Activated naive CD4-positive, alpha-beta T cell treated with anti-CD3 and anti-CD28 coated beads for 36 hours (primary cell): ENCODE results near the gene IGFN1. TPM values are rescaled to one million over a fixed set of nuclear protein-coding genes. Genes with fewer than 3 reads are reported as not detected.

Experiments used
- CTCF ChIA-PET: fragments of 350-600 bp; sonication (Branson Sonifier 250); formaldehyde crosslinking; loops from one replicate; lab custom pipeline; 2021; ENCODE audit warnings: antibody characterized with exemption; lab: Charles Lee
- DNase-seq: peaks from one replicate; pipeline ENCODE4 v3.0.0-alpha.2; 2020
- H3K27ac Mint-ChIP-seq: one replicate; pipeline ENCODE4 v1.8.0; 2021; ENCODE audit warnings: mild to moderate bottlenecking, mixed read lengths
- H3K27me3 Mint-ChIP-seq: one replicate; pipeline ENCODE4 v1.8.0; 2021; ENCODE audit warnings: low read depth, mixed read lengths
- H3K36me3 Mint-ChIP-seq: one replicate; pipeline ENCODE4 v1.8.0; 2021; ENCODE audit warnings: low read depth, mixed read lengths
- H3K4me1 Mint-ChIP-seq: one replicate; pipeline ENCODE4 v1.8.0; 2021; ENCODE audit warnings: low read depth, mixed read lengths
- H3K4me3 Mint-ChIP-seq: one replicate; pipeline ENCODE4 v1.8.0; 2021; ENCODE audit warnings: mild to moderate bottlenecking, moderate library complexity, mixed read lengths
- H3K9me3 Mint-ChIP-seq: one replicate; pipeline ENCODE4 v1.8.0; 2021; ENCODE audit warnings: mixed read lengths
- intact Hi-C: fragments of 100-400 bp; cut with micrococcal nuclease; formaldehyde crosslinking; loops from one replicate; pipeline ENCODE4 v1.15.1; 2023
- total RNA-seq, 2 experiments: library from RNA; stranded (reverse); gene quantifications; one replicate each; pipeline ENCODE4 v1.2.3, GENCODE V29; 2021

IGFN1 gene
- not detected for total RNA-seq

GRCh38 chr1:201190624-201191051, at the start of gene IGFN1:
TSS of gene IGFN1 (plus strand) at chr1:201190824. CDS start at chr1:201193294, 2,470 bp downstream.
- CTCF ChIA-PET: no interaction called here
- no peaks in the 10 kb centered on the region for H3K4me1 Mint-ChIP-seq
- H3K4me3 Mint-ChIP-seq: no peak within 1 kb of the TSS
- H3K36me3 Mint-ChIP-seq: no peaks in the 10 kb centered on the region
- DNase-seq: no peak
- intact Hi-C loops: loop anchor here (1.0 kb wide), 1 partner anchor 19 kb away; no protein-coding TSS in a partner anchor
- no peaks in the 10 kb centered on the region for H3K9me3 Mint-ChIP-seq
- H3K27ac Mint-ChIP-seq: no peak within 1 kb of the TSS
- peaks cover 4% of the 10 kb centered on the region for H3K27me3 Mint-ChIP-seq

GRCh38 chr1:201140941-201141260, 49.7 kb upstream of the IGFN1 start:
- Mint-ChIP-seq H3K27ac (no peak overlapping the region), H3K4me3 (no peak overlapping the region), H3K9me3 (no peaks in the 10 kb centered on the region), H3K27me3 (no peaks in the 10 kb centered on the region), H3K4me1 (no peaks in the 10 kb centered on the region), H3K36me3 (peaks cover 10% of the 10 kb centered on the region)
- DNase-seq: no peak
- CTCF ChIA-PET: interaction anchor here (0.6 to 1.8 kb wide), 4 partner anchors 8 to 205 kb away, joined by 3 to 5 read pairs (median 3); no protein-coding TSS in a partner anchor
- intact Hi-C loops: no loop called here

GRCh38 chr1:201141418-201141817, 49.2 kb upstream of the IGFN1 start:
- Mint-ChIP-seq H3K27me3 (no peaks in the 10 kb centered on the region), H3K4me1 (no peaks in the 10 kb centered on the region), H3K36me3 (peaks cover 10% of the 10 kb centered on the region), H3K9me3 (no peaks in the 10 kb centered on the region), H3K27ac (no peak overlapping the region), H3K4me3 (no peak overlapping the region)
- no peak for DNase-seq
- intact Hi-C loops: no loop called here
- CTCF ChIA-PET: interaction anchor here (0.9 to 1.8 kb wide), 2 partner anchors 7 to 204 kb away, joined by 3 to 5 read pairs; no protein-coding TSS in a partner anchor

- H3K27ac Mint-ChIP-seq: no peak overlapping the region
- peaks cover 7% of the 10 kb centered on the region for H3K36me3 Mint-ChIP-seq
- H3K4me3 Mint-ChIP-seq: no peak overlapping the region
- no peaks in the 10 kb centered on the region for H3K9me3 Mint-ChIP-seq
- CTCF ChIA-PET: interaction anchor here (0.7 to 1.1 kb wide), 3 partner anchors 9 to 203 kb away, joined by 3 read pairs; no protein-coding TSS in a partner anchor
- H3K27me3 Mint-ChIP-seq: no peaks in the 10 kb centered on the region
- H3K4me1 Mint-ChIP-seq: no peaks in the 10 kb centered on the region
- DNase-seq: no peak
- intact Hi-C loops: no loop called here
Measured at GRCh38 chr1:201142011-201142848, 48.4 kb upstream of the IGFN1 start.

- DNase-seq: no peak
- H3K4me1 Mint-ChIP-seq: no peaks in the 10 kb centered on the region
- CTCF ChIA-PET: interaction anchor here (0.7 to 1.1 kb wide), 2 partner anchors 8 to 38 kb away, joined by 3 read pairs; no protein-coding TSS in a partner anchor
- H3K36me3 Mint-ChIP-seq: peaks cover 7% of the 10 kb centered on the region
- H3K27ac Mint-ChIP-seq: no peak overlapping the region
- intact Hi-C loops: no loop called here
- no peaks in the 10 kb centered on the region for H3K9me3 Mint-ChIP-seq
- no peak overlapping the region for H3K4me3 Mint-ChIP-seq
- H3K27me3 Mint-ChIP-seq: no peaks in the 10 kb centered on the region
Measured at GRCh38 chr1:201142849-201143725, 47.5 kb upstream of the IGFN1 start.

- CTCF ChIA-PET: interaction anchor here (0.6 kb wide), 1 partner anchor 245 kb away, joined by 3 read pairs; no protein-coding TSS in a partner anchor
- Mint-ChIP-seq H3K27ac (no peak overlapping the region), H3K9me3 (no peaks in the 10 kb centered on the region), H3K4me1 (no peaks in the 10 kb centered on the region), H3K4me3 (no peak overlapping the region), H3K36me3 (peaks cover 9% of the 10 kb centered on the region), H3K27me3 (no peaks in the 10 kb centered on the region)
- intact Hi-C loops: no loop called here
- DNase-seq: no peak
Measured at GRCh38 chr1:201143726-201144635, 46.6 kb upstream of the IGFN1 start.

GRCh38 chr1:201144701-201145100, 45.9 kb upstream of the IGFN1 start:
- Mint-ChIP-seq H3K27me3 (no peaks in the 10 kb centered on the region), H3K27ac (no peak overlapping the region), H3K36me3 (peaks cover 11% of the 10 kb centered on the region), H3K9me3 (no peaks in the 10 kb centered on the region), H3K4me1 (no peaks in the 10 kb centered on the region), H3K4me3 (no peak overlapping the region)
- CTCF ChIA-PET: interaction anchor here (0.6 to 5.1 kb wide), 2 partner anchors 78 to 244 kb away, joined by 3 to 23 read pairs; no protein-coding TSS in a partner anchor
- no peak for DNase-seq
- intact Hi-C loops: no loop called here

GRCh38 chr1:201145132-201145531, 45.5 kb upstream of the IGFN1 start:
- no peak overlapping the region for H3K4me3 Mint-ChIP-seq
- H3K9me3 Mint-ChIP-seq: no peaks in the 10 kb centered on the region
- intact Hi-C loops: no loop called here
- no peak overlapping the region for H3K27ac Mint-ChIP-seq
- H3K36me3 Mint-ChIP-seq: peaks cover 10% of the 10 kb centered on the region
- no peak for DNase-seq
- CTCF ChIA-PET: interaction anchor here (0.6 to 5.1 kb wide), 2 partner anchors 77 to 1260 kb away, joined by 4 to 23 read pairs; no protein-coding TSS in a partner anchor
- H3K27me3 Mint-ChIP-seq: no peaks in the 10 kb centered on the region
- H3K4me1 Mint-ChIP-seq: no peaks in the 10 kb centered on the region

- Mint-ChIP-seq H3K9me3 (no peaks in the 10 kb centered on the region), H3K27me3 (no peaks in the 10 kb centered on the region), H3K4me3 (no peak overlapping the region), H3K27ac (no peak overlapping the region), H3K36me3 (peaks cover 10% of the 10 kb centered on the region), H3K4me1 (no peaks in the 10 kb centered on the region)
- DNase-seq: no peak
- intact Hi-C loops: no loop called here
- CTCF ChIA-PET: interaction anchor here (0.6 to 5.1 kb wide), 2 partner anchors 77 to 1259 kb away, joined by 4 to 23 read pairs; no protein-coding TSS in a partner anchor
Measured at GRCh38 chr1:201145816-201146215, 44.8 kb upstream of the IGFN1 start.

- no peak overlapping the region for H3K4me3 Mint-ChIP-seq
- H3K9me3 Mint-ChIP-seq: no peaks in the 10 kb centered on the region
- peaks cover 7% of the 10 kb centered on the region for H3K36me3 Mint-ChIP-seq
- CTCF ChIA-PET: interaction anchor here (1.3 to 5.1 kb wide), 2 partner anchors 28 to 76 kb away, joined by 3 to 23 read pairs; no protein-coding TSS in a partner anchor
- H3K27ac Mint-ChIP-seq: no peak overlapping the region
- no peaks in the 10 kb centered on the region for H3K4me1 Mint-ChIP-seq
- no peak for DNase-seq
- intact Hi-C loops: no loop called here
- no peaks in the 10 kb centered on the region for H3K27me3 Mint-ChIP-seq
Measured at GRCh38 chr1:201146626-201147390, 43.8 kb upstream of the IGFN1 start.
